GM18517 (cell line): Measurements from ENCODE around the gene GRIN2A.

Source experiments
- ATAC-seq: cut with Tn5 transposase; IDR thresholded peaks from one replicate; pipeline ENCODE4 v1.9.1; 2021; ENCODE audit warnings: mild to moderate bottlenecking, moderate library complexity; ENCODE audit not compliant: unreplicated experiment

GRIN2A gene

DNA sequence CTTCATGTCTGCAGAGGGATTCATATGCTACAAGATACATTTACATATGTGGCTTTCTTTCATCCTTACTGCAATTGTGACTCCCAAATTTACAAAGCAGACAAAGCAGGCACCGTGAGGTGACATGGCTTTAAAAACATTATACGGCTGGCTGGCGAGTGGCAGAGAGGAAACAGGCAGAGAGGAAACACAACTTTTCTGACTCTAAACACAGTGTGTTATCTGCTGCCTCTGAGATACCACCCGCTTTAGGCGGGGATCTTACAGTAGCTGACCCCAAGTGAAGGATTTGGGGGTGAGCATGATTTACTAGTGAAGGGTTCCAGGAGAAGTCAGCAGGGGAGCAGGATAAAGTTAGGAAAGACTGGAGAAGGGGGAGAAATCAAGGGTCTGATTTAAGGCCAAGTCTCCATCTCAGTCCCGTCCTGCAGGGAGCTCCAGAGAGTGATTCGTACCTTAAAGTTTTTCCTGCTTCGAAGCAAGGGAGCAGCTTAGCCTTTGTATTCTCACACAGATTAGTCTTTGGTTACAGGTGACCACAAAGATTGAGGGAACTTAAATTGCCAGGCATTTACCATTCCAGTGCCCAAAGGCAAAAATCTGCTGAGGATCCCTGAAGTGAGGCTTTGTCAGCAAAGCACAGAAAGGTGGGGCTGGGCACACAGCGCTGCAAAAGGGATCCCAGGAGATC is 355.0 kb downstream of the GRIN2A start:
- ATAC-seq = no peak

GRCh38 chr16:9826656-9827055 is 355.6 kb downstream of the GRIN2A start:
- ATAC-seq = no peak

DNA sequence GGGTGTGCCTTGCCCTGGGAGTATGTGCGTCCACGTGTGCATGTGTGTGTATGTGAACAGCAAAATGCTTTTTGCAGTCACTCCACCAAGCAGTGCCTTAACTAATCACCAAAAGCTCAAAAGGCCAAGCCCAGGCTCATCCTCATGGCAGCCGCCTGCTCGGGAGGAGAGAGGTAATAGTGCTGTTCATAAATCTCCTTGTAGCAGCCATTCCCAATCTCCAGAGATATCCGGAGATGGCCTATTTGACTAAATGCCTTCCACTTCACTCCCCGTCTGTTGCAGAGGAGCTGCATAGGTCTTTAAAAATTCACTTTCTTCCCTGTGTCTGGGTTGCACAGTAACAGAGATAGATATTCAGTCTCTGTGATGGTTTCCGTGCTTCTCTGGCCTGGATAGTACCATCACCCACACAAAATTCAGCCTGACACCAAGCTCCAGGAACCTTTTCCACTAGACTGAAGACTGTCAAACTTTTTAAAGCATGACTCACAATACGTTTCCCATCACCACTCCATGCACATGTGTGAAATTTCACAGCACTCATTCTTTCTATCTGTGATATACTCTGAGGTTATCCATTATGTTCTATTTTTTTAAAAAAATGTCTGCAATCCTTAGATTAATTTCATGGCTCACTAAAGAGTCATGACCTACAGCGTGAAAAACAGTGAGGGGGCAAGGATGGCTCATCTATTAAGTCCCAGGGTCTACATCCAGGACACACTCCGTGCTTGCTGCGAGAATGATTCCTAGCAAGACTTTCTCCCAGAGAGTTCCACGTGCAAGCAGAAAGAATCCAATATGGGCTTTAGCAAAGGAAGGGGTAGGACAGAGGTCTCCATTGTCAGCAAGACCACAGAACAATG is 357.8 kb downstream of the GRIN2A start:
- ATAC-seq = no peak

GRCh38 chr16:9823510-9823909 is 358.7 kb downstream of the GRIN2A start:
- no peak for ATAC-seq

DNA sequence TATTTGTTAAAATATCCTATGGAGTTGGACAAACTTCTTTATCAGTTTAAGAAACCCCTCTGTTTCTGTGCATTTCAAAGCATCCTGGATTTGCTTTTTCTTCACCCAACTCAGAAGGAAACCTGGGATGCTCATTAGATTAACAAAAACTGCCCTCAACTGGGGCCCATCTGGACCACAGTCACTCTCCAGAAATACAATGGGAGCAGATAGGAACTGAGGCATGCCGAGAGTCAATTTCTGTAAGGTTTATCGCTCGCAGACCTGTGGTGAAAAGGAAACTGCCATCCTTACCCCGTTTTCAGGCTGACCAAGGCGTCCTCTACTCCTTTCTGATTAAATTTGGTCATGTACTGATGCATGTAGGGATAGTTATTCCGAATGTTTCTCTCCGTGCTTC is 360.3 kb downstream of the GRIN2A start:
- no peak for ATAC-seq

- ATAC-seq = no peak
These were observed 360.9 kb downstream of the GRIN2A start for GRCh38 chr16:9821331-9821730.

- no peak for ATAC-seq
These were observed 361.6 kb downstream of the GRIN2A start for GRCh38 chr16:9820476-9821246.

GRCh38 chr16:9818702-9819101 is 363.5 kb downstream of the GRIN2A start:
- ATAC-seq = no peak

- ATAC-seq = no peak
These were observed 364.6 kb downstream of the GRIN2A start for GRCh38 chr16:9817586-9817985.

DNA sequence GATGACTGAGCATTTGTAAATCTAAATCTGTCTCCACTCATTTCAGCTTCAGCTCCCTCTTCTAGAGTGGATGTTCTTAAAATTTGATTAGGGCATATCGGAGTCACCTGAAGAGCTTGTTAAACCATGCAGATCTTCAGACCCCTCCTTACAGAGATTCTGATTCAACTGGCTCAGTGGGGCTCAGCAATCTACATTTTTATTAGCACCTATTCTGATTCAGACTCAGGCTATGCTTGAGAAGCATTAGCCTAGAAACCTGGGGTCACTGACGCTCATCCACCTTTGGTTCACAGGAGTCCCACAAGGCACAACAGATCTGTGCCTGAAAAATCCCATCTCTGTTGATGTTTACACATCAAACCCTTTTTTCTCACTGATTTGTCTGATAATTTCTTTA is 365.6 kb downstream of the GRIN2A start:
- no peak for ATAC-seq

GRCh38 chr16:9813665-9814064 is 368.6 kb downstream of the GRIN2A start:
- ATAC-seq = no peak

- ATAC-seq = no peak
These were observed 374.0 kb downstream of the GRIN2A start for GRCh38 chr16:9808210-9808609.

GRCh38 chr16:9807302-9807701 is 374.9 kb downstream of the GRIN2A start:
- ATAC-seq = no peak

DNA sequence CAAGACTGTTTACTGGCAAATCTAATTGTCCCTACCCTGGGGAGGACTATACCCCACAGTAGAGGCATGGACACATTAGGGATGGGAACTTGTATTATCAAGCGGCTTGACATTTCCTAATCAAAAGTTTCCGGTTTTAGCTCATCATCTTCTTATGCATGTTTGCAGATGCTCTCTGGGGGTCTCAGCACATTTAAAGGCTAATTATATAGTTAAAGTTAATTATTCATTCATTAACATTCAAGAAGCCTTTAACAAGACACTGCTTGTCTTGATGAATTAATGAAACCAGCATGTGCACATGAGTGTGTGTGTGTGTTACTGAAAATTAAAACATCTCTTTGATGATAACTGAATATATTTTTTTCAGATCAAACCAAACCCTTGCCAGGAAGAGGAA is 377.1 kb downstream of the GRIN2A start:
- ATAC-seq = no peak

GRCh38 chr16:9802160-9802559 is 380.1 kb downstream of the GRIN2A start:
- no peak for ATAC-seq

GRCh38 chr16:9801651-9802050 is 380.6 kb downstream of the GRIN2A start:
- no peak for ATAC-seq

DNA sequence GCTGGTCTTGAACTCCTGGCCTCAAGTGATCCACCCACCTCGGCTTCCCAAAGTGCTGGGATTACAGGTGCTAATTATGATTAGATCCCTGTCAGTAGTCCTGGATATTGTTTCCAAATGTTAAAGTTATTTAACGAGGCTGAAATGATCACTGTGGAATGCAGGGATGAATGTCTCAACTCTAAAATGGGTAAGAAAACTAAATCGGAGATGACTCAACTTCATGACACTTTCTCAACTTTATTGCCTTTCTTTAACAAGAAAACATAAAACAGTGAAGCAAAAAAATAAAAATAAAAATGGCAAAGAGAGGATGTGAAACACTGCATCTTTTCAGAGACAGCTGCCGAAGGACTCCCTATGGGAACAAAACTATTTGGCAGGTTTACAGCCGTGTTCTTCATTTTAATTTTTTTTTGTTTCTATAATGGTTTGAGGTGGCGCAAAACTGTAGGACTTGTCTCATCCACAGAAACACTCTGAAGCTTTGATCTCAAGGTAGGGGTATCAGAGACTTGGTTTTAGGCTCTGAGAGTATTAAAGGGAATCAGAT is 382.0 kb downstream of the GRIN2A start:
- ATAC-seq = no peak

DNA sequence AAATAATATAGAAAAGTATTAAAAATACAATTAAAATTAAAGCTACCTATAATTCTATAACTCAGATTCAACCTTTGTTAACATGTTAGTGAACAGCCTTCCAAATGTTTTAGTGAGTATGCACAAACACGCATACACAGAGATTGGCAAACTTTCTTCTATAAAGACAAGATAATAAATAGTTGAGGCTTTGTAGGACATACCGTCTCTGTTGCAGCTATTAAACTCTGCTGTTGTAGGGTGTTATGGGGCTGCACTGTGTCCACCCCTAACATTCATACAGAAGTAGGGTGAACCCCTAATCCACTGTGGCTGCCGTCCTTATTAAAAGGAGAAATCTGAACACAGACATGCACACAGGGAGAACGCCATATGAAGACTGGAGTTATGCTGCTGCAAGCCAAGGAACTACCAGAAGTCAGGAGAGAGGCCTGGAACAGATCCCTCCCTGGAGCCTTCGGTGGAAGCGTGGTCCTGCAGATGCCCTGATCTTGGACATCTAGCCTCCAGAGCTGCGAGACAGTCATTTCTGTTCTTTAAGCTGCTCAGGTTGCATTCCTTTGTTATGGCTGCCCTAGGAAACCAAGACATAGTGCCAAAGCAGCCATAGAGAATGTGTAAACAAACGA is 383.2 kb downstream of the GRIN2A start:
- ATAC-seq = no peak

DNA sequence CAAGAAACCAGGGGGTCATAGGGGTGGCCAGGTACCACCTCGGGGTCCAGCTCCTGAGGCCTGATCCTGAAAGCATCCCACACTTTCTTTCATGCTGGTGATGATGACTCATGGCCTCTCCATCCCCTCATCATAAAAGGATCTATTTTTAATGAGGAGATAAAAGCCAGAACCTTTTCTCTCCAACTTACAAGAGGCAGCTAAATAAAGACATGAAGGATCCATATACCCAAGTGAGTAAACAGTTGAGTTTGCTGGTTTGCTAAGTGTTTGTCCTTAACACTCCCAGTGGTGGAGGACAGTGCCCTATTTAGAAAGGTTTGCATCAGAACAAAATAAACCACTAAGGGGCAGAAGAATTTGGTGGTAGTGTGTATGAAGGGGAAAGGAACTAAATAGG is 383.8 kb downstream of the GRIN2A start:
- no peak for ATAC-seq

GRCh38 chr16:9797306-9797705 is 384.9 kb downstream of the GRIN2A start:
- ATAC-seq = no peak

- no peak for ATAC-seq
These were observed 388.6 kb downstream of the GRIN2A start for GRCh38 chr16:9793623-9794022.
